Measurements from ENCODE around the gene DOCK1.

Gene DOCK1

DNA sequence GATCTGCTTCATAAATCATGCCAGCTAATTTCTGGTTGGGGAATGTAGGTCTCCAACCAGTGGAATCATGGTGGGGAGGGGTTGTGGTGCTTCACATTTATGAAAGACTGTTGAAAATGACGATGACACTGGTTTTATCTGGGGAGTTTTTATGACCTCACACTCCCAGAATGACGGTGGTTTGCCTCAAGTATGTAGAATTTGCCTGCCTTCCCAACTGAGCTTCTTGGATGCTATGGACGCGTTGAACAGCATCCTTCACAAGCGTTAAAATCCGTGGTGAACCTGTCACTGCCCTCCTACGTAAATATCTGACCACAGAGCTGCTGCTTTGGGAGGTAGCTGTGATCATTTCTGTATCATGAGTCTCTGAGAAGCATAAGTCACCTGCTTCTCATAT is 287.9 kb downstream of the DOCK1 start:
- no peak for DNase-seq

DNA sequence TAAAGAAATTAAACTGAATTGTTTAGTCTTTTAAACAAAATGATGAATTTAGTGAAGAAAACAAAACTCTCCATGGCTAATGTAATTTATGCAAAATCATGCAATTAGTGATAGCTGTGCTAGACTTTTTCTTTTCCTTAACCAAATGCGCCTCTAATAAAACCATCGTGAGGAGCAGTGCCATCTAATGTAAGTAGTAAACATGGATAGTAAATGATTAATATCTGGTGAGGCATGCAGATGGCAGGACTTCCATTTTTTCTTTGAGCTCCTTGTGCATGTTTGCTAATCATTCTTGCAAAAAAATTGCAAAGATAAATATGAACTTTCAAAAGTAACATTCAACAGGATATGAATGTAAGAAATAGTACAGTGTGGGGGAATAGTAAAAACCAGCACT is 288.9 kb downstream of the DOCK1 start:
- no peak for DNase-seq

DNA sequence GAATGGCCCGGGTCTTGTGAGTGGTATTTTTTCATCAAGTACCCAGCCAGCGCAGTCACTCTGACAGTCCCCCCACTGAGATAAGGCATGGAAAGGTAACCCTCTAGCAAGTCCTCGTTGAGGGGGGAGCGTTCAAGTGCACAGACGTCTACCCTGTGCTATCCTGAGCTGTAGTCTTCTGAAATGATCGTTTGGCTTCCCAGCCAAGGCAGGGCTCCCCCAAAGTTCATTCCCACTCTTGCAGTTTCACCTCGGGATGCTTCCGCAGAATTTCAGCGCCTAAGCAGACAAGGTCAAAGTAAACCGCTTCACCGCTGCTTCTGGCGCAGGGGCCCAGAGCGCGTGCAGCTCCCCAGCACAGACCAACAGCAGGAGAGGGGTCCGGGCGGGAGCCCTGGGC is 289.4 kb downstream of the DOCK1 start:
- no peak for DNase-seq

DNA sequence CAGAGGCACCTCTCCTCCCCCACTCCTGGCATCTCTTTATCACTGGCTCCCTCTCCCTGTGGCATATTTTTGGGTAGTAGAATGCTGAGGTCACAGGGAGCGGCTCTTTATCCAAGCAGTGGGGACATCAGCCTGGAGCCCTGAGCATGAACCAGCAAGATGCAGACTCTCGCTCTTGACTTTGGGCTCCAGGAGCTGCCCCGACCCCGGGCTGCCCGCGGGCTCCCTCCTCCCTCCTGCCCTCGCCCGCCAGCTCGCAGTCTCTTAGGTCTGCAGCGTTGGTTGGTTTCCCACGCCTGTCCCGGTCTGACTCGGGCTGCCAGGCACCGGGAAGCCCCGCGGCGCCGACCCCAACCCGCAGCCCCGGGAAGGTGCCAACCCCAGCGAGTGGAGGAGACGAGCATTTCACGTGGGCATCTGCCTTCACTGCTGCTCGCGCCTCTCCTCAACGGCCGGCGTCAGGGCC is 289.8 kb downstream of the DOCK1 start:
- DNase-seq, result no peak

DNA sequence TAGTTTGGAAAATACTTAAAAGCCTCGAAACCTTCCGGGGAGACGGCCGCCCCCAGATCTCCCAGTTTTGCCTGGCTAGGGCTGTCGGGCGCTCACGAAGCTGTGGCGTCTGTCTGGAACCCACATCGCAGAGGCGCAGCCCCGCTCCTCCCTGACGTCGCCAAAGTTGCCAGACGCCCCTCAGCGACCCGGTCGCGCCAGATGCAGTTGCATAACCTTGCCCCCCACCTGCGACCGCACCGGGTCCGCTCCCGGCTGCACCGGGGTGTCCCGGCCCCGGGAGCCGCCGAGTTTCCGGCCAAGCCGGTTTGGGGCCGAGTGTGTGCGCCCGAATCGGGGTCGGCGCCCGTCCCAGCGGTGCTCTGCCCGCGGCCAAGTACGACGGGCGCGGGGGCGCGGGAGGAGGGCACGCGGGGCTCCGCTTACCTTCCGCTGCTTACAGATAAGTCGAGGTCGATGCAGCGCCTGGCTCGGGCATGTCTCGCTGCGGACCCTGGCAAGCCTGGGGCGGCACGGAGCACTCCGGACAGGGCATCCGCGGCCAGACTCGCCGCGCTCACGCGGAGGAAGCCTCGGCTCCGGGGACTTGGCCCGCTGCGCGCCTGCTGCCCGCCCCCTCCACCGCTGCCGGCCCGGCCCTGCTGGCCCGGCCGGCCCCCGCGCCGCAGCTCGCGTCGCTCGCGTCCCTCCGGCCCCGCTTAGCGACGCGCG is 290.5 kb downstream of the DOCK1 start:
- no peak for DNase-seq

DNA sequence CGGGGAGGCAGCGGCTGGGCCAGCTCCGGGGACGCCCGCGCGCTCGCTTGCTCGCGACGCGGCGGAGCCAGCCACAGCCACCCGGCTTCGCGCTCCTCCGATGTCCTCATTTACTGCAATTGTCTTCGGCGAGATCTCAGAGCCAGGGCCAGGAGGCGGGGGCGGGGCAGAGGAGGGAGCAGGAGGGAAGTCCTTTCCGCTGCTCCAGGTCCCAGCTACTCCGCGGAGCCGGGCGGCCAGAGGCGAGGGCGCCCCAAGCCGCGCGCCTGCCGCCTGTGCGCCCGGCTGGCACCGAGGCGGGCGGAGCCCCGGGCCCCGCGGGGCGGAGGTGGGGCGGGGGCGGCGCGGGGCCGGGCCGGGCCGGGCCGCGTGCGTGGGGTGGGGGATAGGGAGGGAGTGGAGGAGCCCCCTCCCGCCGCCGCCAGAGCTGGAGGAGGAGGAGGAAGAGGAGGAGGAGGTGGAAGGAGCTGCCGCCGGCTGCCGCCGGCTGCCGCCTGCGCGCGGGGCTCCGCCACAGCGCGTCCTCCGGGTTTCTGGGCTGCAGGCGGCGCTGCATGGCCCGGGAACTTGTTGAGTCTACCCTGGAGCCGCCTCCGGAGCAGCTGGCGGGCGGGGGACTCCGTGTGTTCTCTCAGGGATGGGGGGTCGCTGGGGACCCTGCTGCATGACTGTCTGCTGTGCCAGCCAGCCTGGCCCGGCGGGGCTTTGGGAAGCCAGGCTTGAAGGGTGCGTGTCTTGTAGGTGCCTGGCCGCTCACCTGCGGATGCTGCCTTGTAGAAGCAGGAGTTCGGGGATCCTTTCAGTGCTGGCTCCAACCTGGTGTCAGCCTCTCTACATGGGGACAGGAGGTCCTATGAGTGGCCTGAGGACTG is 291.3 kb downstream of the DOCK1 start, which contains the start of gene INSYN2A:
INSYN2A (minus strand) TSS at position 310 of the 872 bp plus-strand sequence. CDS start 20,196 bp downstream, outside the sequence.
- DNase-seq, result no peak

DNA sequence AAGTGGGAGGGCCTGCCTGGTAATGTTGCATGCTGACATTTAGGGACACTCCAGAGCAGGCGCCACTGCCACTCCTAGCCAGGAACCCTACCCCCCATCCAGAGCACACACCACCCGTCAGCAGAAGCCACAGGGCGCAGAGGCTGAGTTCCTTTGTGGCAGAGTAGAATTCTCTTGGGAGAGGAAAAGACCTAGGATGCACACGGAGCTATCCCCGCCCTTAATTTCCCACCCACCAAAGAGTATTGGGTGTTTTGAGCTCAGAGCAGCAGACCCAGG is 291.9 kb downstream of the DOCK1 start:
- DNase-seq, result no peak

DNA sequence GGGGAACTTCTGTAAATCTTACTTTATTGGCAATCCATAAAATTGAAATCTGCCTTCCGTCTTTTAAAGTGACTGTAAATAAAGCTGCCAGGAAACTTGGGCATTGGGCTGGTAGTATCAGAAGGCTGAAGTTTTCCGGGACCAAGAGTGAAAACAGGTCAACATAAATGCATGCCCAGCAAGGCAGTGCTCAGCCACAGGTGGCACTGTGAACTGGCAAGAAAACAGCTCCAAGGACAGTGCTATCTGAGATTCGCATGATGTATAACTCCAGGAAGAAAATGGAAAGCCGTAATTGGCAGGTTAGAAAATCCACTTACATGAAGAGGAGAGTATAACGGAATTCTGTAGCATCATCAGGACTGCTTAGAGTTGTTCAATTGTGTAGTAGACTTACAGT is 293.1 kb downstream of the DOCK1 start:
- no peak for DNase-seq

DNA sequence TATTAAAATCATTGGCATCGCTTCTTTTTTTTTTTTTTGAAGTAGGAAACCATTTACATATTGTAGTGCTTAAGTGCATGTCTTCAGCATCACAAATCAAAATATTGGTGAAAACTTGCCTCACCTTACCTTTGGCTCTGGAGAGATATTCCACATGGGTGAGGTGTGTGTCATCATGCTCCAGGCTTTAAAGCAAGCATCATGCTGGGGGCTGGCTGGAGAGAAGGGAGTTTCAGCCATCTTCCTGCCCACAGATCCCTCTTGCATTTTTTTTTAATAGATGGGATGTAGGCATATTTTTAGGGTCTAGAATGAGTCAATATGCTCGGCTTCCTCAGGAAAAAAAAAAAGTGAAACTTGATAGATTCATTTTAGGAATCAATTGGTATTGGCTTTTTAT is 293.5 kb downstream of the DOCK1 start:
- no peak for DNase-seq

DNA sequence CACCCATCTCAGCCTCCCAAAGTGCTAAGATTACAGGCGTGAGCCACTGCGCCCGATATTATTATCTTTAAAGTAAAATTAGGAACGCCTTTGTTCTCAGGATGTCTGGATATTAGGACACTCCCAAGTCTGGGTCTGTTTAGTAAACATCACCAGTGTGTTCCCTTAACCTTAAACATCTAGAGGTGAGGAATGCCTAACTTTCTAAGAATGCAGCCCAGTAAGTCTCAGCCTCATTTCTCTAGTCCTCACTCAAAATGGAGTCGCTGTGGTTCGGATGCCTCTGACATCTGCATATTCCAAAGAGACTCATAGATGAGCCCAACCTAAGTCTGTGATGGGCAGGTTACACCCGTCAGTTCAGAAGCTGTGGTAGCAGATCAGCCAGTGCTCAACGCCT is 295.4 kb downstream of the DOCK1 start:
- DNase-seq, result no peak

DNA sequence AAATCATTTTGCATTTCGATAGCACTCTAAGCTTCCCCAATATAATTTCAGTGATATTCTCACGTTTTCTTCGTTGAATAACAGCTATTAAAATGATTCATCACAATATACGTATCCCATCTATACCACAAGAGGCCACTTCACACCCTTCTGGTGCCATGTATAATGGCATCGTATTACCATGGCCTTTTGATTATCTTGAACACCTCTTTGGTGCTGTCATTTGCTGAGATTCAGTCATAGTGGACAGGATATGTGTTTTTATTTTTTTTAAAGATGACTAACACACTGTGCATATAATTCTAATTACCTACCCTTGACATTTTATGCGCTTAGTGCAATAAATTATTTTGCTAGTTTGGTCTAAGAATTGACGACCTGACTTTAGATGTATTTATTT is 297.8 kb downstream of the DOCK1 start:
- no peak for DNase-seq

DNA sequence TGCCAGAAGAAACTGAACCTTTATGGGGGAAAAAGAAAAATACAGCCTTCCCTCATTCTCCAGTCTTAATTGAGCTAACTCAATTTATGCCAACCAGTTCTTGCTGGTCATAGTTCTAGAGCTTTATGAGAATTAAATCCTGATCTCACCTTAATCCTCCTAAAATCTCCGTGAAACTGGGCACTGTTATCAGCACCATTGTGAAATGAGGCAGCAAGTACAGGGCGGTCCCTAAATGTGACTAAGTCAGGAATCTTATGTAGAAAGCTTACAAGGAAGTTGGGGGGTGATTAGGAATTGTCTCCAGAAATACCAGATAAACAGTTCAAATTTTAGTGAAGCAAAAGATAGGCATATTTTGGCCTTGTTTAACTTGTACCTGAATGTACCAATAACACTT is 301.9 kb downstream of the DOCK1 start:
- DNase-seq, result no peak

DNA sequence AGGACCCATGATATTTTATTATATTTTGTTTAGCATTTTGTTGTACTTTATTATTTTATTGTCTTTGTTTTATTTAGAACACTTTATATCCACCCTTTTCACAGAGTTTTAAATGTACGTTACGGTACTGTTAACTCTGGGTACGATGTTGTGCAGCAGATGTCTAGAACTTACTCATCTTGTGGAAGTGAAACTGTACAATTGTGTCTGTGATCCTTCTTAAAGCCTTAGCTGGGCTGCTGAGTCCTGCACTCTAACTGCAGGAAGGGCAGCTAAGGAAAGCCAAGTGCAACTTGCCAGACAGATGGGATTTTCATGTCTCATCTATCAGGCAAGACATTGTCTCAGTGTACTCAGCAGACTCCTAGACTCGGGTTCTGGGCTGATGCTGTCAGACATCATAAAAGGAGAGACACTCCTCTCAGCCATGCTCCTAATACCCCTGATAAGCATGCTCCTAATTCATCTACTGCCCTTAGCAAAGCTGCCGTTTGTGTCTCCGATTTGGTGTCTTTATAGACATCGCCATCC is 305.8 kb downstream of the DOCK1 start:
- DNase-seq, result no peak

DNA sequence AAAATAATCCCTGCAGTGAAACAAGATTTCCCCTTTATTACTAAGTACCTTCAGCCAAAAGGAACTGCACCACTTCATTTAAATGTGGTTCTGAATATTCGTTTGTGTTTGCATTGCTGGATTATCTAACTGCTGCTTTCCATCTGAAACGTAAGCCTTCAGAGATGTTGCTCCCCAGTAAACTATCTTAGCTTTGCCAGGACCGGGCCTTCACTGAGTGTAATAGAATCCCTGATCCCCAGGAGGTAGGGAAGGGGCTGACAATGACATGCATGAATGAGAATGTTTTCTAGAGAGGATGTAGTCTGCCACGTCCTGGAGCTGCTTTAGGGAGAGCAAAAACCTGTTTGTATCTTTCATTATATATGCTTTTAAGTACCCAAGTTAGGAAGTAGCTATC is 310.6 kb downstream of the DOCK1 start:
- no peak for DNase-seq

DNA sequence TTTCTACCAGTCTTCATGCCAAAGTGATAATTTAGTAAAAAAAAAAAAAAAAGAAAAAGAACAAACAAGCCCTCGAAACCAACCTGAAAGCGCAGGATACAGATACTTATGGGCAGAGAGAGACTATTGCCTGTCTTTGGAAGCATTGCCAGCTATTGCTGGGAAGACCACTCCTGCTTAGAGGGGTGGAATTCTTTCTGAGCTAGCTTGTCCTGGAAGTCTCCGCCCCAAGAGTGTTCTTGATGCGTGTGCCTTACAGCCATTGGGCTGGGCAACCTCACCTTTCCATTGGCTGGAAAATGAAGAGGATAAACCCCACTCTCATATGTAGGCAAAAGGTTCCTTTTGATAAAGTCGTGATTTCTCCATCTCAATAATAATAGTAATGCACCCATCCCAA is 311.0 kb downstream of the DOCK1 start:
- DNase-seq, result no peak

DNA sequence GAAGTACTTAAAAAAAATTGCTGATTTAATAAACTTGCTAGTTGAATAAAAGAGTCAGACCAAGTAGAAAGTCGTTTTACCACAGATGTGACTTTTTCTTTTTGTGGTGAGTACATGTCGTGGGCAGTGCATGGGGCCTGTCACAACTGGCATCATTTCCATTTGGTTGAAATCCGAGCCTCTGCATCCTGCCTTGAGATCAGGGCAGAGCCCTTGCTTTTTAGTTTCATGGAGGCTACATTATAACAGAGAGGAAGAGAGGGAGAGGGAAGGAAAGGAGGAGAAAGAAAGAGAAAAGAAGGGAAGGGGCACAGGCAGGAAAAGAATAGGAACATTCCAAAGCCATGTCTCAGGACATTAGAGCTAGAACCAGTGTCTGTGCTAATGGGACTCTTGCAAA is 311.6 kb downstream of the DOCK1 start:
- DNase-seq, result no peak

DNA sequence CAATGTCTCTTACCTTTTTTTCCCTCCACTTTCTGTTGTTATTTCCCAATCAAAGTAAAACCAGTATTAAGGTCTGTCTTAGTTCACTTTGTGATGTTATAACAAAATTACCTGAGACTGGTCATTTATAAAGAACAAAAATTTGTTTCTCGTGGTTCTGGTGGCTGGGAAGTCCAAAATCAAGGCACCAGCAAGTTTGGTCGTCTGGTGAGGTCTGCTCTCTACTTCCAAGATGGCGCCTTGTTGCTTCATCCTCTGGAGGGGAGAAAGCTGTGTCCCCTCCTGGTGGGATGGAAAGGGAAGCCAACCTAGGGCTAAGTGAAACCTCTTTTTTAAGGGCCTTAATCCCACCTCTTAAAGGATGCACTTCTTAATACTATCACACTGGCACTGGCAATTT is 313.4 kb downstream of the DOCK1 start:
- no peak for DNase-seq

DNA sequence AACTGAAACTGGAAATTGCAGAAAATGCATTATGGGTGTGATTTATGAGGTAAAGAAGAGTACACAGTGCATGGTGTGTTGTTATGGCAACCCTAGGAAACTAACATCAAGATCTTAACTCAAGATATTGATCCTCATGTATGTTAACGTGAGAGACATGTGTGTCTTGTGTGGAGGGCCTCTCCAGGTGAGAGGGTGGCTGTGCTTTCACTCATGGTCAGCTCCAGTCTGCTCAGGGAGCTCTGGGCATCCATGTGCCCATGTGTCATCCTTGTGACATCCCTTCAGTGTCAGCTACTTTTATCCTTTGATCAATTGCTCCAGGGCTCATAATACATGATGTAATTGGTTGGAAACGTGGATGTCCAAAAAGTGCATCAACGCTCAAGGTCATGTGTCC is 316.1 kb downstream of the DOCK1 start:
- DNase-seq, result no peak

DNA sequence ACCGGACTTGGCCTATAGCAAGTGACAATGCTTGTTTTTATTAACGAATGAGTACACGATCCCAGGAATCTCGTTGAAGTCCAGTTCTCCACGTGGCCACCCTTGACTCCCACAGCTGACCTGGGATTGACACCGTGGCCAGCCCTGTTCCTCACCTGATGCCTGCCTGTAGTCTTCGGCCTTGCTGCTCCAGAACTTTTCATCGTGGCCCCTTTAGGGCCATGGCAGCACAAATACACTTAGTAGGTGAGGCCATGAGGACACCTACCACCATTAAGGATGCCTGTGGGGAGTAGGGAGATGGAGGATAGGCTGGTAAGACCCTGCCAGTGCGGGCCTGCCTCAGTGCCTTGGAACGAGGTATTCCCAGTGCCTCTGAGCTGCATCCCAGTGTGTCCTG is 321.8 kb downstream of the DOCK1 start:
- no peak for DNase-seq

DNA sequence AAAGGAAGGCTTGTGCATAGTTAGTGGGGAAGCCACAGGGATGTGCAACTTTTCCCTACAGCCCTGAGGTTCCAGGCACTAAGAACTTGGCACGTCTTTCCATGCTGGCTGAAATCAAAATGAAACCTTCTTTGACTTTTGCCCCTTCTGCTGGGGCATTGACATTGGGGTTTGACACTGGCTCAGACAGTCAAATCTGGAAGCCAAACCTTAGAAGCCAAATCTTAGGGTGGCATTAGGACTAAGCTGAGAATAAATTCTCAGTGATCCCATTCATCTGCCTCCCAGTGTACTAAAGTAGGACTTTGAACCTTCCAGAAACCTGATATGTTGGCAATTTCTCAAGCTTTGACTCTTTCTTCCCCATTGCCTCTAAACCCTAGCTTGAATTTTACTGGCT is 322.4 kb downstream of the DOCK1 start:
- DNase-seq, result no peak

DNA sequence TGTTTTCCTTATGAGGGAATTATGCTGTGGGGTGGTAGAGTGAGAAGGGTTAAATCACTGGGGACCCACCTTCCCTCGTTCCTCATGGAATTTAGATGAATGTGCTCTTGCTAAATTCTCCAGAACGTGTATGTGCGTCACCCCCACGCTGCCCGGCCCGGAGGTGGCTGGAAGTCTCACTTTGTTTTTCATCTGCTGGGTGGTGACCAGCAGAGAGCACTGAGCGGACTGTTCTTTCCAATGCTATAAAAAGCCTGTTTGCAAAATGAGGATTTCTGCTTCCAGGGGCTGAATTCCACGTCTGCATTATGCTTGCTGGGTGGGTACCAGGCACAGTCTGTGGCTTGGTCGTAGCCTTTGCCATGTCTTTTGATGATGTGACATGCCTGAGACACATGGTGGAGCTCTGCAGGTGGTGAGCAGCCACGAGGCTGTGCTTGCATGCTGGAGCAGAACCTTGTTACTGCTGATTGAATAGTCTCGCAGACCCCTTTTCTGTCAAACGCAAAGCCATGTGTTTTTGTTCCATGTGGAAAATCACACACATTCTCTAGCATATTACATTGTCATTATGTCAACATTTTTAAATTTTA is 323.1 kb downstream of the DOCK1 start:
- DNase-seq, result no peak

DNA sequence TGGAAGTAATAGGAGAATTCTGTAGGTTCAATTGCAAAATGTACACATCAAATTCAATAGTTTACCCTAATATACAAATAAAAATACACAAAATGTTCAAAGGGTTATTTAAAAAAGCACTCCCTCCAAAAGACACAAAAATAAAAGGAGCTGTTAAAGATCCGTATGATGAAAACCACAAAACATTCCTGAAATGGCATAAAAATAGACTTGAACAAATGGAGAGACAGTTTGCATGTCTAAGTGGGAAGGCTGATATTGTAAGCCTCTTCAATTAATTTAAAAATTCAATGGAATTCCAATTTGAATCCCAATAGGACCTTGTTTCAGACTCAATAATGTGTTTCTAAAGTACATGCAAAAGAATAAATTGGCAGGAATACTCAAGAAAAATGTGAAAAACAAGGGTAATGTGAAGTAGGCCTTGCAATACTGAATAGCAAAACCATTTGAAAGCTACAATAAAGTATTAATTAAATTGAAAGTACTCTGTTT is 329.1 kb downstream of the DOCK1 start:
- no peak for DNase-seq

DNA sequence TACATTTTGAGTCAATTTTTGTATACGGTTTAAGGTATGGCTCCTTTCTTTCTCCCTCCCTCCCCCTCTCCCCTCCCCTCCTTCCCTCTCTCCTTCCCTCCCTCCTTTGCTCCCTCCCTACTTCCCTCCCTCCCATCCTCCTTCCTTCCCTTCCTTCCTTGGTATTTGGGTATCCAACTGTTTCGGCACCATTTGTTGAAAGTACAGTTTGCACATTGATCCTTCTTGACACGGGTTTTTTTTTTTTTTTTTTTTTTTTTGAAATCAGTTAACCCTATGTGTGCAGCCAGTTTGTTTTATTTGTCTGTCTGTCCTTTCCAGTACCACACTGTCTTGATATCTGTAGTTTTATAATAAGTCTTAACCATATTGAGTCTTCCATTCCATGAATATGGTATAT is 331.0 kb downstream of the DOCK1 start:
- no peak for DNase-seq

DNA sequence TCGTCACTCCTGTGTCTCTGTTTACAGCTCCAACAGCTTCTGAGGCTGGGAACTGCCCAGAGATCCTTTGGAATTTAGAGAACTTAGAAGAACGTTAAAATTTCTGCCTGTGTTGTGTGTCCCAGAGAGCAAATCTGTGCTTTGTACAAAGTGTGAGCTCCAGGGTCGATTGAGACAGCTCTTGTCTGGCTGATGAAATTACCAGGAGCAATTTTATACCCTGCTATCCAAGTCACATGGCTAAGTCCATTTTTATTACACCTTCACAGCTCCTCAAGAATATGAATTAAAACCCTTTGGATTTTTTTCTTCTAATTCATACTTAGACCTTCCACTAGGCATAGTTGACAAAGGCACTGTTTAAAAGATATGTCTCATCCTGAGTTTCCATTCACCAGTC is 337.7 kb downstream of the DOCK1 start:
- DNase-seq, result no peak
